Heart right ventricle (tissue), 16 donors: Measurements from ENCODE around the gene SLC38A9. TPM values are rescaled to one million over a fixed set of nuclear protein-coding genes. Genes with fewer than 3 reads are reported as not detected.
A peak's percentile ranks its signal among the peaks of the same experiment; 100 is the strongest.
"Not testable (repeated sequence)": the region's sequence is repeated elsewhere in the genome, so short reads cannot be mapped to it uniquely, and the experiment has no call there.

Experiments
- ATAC-seq, 8 donors: fragments of 200-7000 bp; cut with Tn5 transposase; one replicate each; pipeline ENCODE4 v1.9.1; 2020; ENCODE audit warnings: mild to moderate bottlenecking in 8 of 8, moderate library complexity in 8 of 8, moderate number of reproducible peaks in 1 of 8
- DNase-seq, 2 donors: peaks; one replicate each; pipeline ENCODE4 v3.0.0-alpha.2; 2020
- H3K27ac ChIP-seq, 10 donors: fragments of 200-600 bp; sonication (generic) in 2 of 10; one replicate each; pipeline versions ENCODE4 v1.5.0 to v1.8.0; 2020 to 2022; ENCODE audit warnings: mild to moderate bottlenecking in 3 of 10
- H3K27me3 ChIP-seq, 7 donors: fragments of 200-600 bp; one replicate each; pipeline ENCODE4 v1.8.0; 2021 to 2022; ENCODE audit warnings: mild to moderate bottlenecking in 2 of 7
- H3K36me3 ChIP-seq, 9 donors: fragments of 200-600 bp; sonication (generic) in 1 of 9; one replicate each; pipeline versions ENCODE4 v1.5.0 to v1.8.0; 2020 to 2022; ENCODE audit warnings: mild to moderate bottlenecking in 2 of 9
- H3K4me1 ChIP-seq, 9 donors: fragments of 200-600 bp; sonication (generic) in 1 of 9; one replicate each; pipeline versions ENCODE4 v1.5.0 to v1.8.0; 2020 to 2022; ENCODE audit warnings: mild to moderate bottlenecking in 4 of 9
- H3K4me3 ChIP-seq, 10 donors: fragments of 200-600 bp; sonication (generic) in 2 of 10; one replicate each; pipeline versions ENCODE4 v1.5.0 to v1.8.0; 2020 to 2022; ENCODE audit warnings: mild to moderate bottlenecking in 7 of 10, moderate library complexity in 2 of 10
- H3K9me3 ChIP-seq, 11 donors: fragments of 200-600 bp in 10 of 11; sonication (generic) in 2 of 11; one replicate each; pipeline versions ENCODE4 v1.5.0 to v1.8.0; 2013 to 2022; ENCODE audit warnings: mild to moderate bottlenecking in 2 of 11, control low read depth in 1 of 11, moderate library complexity in 1 of 11
- CTCF ChIP-seq, 9 donors: fragments of 200-600 bp; sonication (generic) in 2 of 9; IDR thresholded peaks; one replicate each; pipeline versions ENCODE4 v1.5.0 to v1.8.0; 2021 to 2022; ENCODE audit warnings: antibody characterized with exemption in 9 of 9, mild to moderate bottlenecking in 5 of 9, moderate library complexity in 1 of 9
- WGBS, 2 donors: extraction: QIAGEN DNeasy Blood & Tissue Kit; methylation state at CpG; one replicate each; pipeline ENCODE4 v1.1.7; 2013; ENCODE audit warnings: inconsistent platforms in 1 of 2; 5-methylcytosine and 5-hydroxymethylcytosine counted together
- intact Hi-C, 10 donors: fragments of 100-400 bp; cut with DNase I; formaldehyde crosslinking; loops; one replicate each; pipeline versions ENCODE4 v1.11.1 to v1.14.2; 2022
- polyA plus RNA-seq, 2 donors: library from polyadenylated mRNA; stranded (reverse); fragments of 200-250 nt; gene quantifications; one replicate each; pipeline ENCODE4 v1.2.3, GENCODE V29; 2013
- total RNA-seq, 10 donors: library from RNA; stranded (reverse); fragmentation: NEBNext Ultra II Directional in 3 of 10; extraction: Animal tissue kit (Norgen Biotek cat#: 25700) in 3 of 10; gene quantifications; one replicate each; pipeline versions ENCODE4 v1.2.1 to v1.2.4, GENCODE V29; 2021 to 2023
- donor health status: Arrhythmogenic right ventricular cardiomyopathy.
- donor health status: ischemic (EF 13 %, LVEDD 7.1; RV severe dilation, severe dysfunction).
- donor health status: healthy with polysubstance abuse.
- donor health status: DM: no; HTN: yes; CAD: no.
- donor health status: DM: no; HTN: no; CAD: no.
- donor health status: ischemic (EF 25% LVEDD 6.9; RV normal size, moderate dysfunction).
- donor health status: ischemic (EF 25% LVEDD 5.7; RV mildly dilated, moderate dysfunction).
- donor health status: healthy.
- donor health status: DM: yes; HTN: yes; CAD: no.
- donor health status: Ischemic cardiomyopathy.
- donor health status: ischemic (EF 35%, LVEDD 5.7; RV mildly dilated, moderate dysfunction).
- donor health status: nonischemic (EF 11% LVEDD 7.7; RV severe dilation, severe dysfunction).
- donor health status: DM: yes; HTN: yes; CAD: no.
- donor health status: PGD.
- donor health status: ischemic (EF 29% LVEDD 5.4; RV normal size, mild dysfunction).
- donor health status: nonischemic (EF 23%, LVEDD 6.1; RV moderate dilation, normal function).

The SLC38A9 gene
- total and polyA plus RNA-seq, 12 donors = 3.6 to 9.7 (median 6.8) TPM

- TF ChIP-seq CTCF (IDR thresholded peaks at IDR 0.05) = no peak
- Histone ChIP-seq H3K9me3 (no peaks in the 10 kb centered on the region), H3K27me3 (no peaks in the 10 kb centered on the region), H3K36me3 (peaks cover 0 to 32% (median 0%) of the 10 kb centered on the region in 9 donors), H3K27ac (no peak overlapping the region), H3K4me3 (no peak overlapping the region), H3K4me1 (peaks cover 0 to 11% (median 4%) of the 10 kb centered on the region in 9 donors)
- DNase-seq (no peak), ATAC-seq (no peak)
- intact Hi-C loops = loop anchor here in 3 of 10 donors (10.0 kb wide), 1 partner anchor 526 kb away; the partner anchor contains the start of gene CDC20B (in 3 of the 3)
- WGBS, 2 donors = 49 to 79% methylated on average over 2 of the region's 2 CpGs
These were observed 11.4 kb downstream of the SLC38A9 start for GRCh38 chr5:55700745-55701144.

- no peaks in the 10 kb centered on the region for H3K27me3 ChIP-seq
- ATAC-seq (no peak), DNase-seq (no peak)
- no peak overlapping the region for H3K27ac ChIP-seq
- H3K4me3 ChIP-seq = no peak overlapping the region
- intact Hi-C loops = loop anchor here in 1 of 10 donors (10.0 kb wide), 1 partner anchor 524 kb away; the partner anchor contains the start of gene CDC20B
- H3K36me3 ChIP-seq = peaks cover 0 to 32% (median 0%) of the 10 kb centered on the region in 9 donors
- WGBS, 2 donors = 77 to 87% methylated on average over 3 of the region's 3 CpGs
- no peak for TF ChIP-seq CTCF (IDR thresholded peaks at IDR 0.05)
- H3K9me3 ChIP-seq = no peaks in the 10 kb centered on the region
- peaks cover 0 to 11% (median 4%) of the 10 kb centered on the region in 9 donors for H3K4me1 ChIP-seq
These were observed 13.0 kb downstream of the SLC38A9 start for GRCh38 chr5:55699041-55699688.

GRCh38 chr5:55696704-55697103, 15.4 kb downstream of the SLC38A9 start:
- H3K4me3 ChIP-seq, ATAC-seq, H3K9me3 ChIP-seq, H3K27ac ChIP-seq, H3K27me3 ChIP-seq, DNase-seq: not testable (repeated sequence)
- intact Hi-C loops = loop anchor here in 1 of 10 donors (10.0 kb wide), 1 partner anchor 522 kb away; the partner anchor contains the start of gene CDC20B
- H3K36me3 ChIP-seq = peaks cover 0 to 24% (median 0%) of the 10 kb centered on the region in 9 donors
- 96 to 100% methylated on average over 3 to 25 of the region's 31 CpGs for WGBS, 2 donors
- H3K4me1 ChIP-seq = peaks cover 0 to 15% (median 5%) of the 10 kb centered on the region in 9 donors

GRCh38 chr5:55694152-55694830, 17.8 kb downstream of the SLC38A9 start:
- WGBS, 2 donors = 62 to 67% methylated on average over 3 of the region's 3 CpGs

More at GRCh38 chr5:55694152-55694830, 17.8 kb downstream of the SLC38A9 start:
- Histone ChIP-seq H3K9me3 (no peaks in the 10 kb centered on the region), H3K27ac (no peak overlapping the region), H3K4me1 (peaks cover 6 to 29% (median 17%) of the 10 kb centered on the region in 9 donors), H3K36me3 (peaks cover 0 to 24% (median 0%) of the 10 kb centered on the region in 9 donors), H3K4me3 (no peak overlapping the region), H3K27me3 (no peaks in the 10 kb centered on the region)
- TF ChIP-seq CTCF (IDR thresholded peaks at IDR 0.05) = peak in 8 of 9 donors; percentile 12 to 62 (median 52)
- peak in 4 of 8 donors; percentile 32 to 62 (median 39) for ATAC-seq
- no peak for DNase-seq
- intact Hi-C loops = loop anchor here in 8 of 10 donors (1.0 to 10.0 kb wide), 9 partner anchors 92 to 519 kb away; partner anchors contain the start of genes PLPP1 (in 3 of the 8) and CDC20B (in 1 of the 8)
